Right atrium auricular region (tissue), 2 donors: ENCODE data around the gene ASB4. TPM values are rescaled to one million over a fixed set of nuclear protein-coding genes. Genes with fewer than 3 reads are reported as not detected.

Source experiments
- DNase-seq: peaks from one replicate; pipeline ENCODE4 v3.0.0-alpha.2; 2019; ENCODE audit warnings: low spot score
- H3K27ac ChIP-seq, 2 donors: fragments of 200-600 bp; sonication (generic); 1 replicate in 1 of 2; 2 replicates in 1 of 2; pipeline ENCODE4 v1.5.1; 2016 to 2019
- H3K27me3 ChIP-seq, 2 donors: fragments of 200-600 bp; sonication (generic); one replicate each; pipeline versions ENCODE4 v1.5.1 to v1.6.0; 2017 to 2019
- H3K36me3 ChIP-seq: fragments of 200-600 bp; sonication (generic); one replicate; pipeline ENCODE4 v1.5.1; 2016
- H3K4me1 ChIP-seq, 2 donors: fragments of 200-600 bp; sonication (generic); one replicate each; pipeline versions ENCODE4 v1.5.1 to v1.6.0; 2017 to 2019
- H3K4me3 ChIP-seq, 2 donors: fragments of 200-600 bp; sonication (generic); 1 replicate in 1 of 2; 2 replicates in 1 of 2; pipeline ENCODE4 v1.5.1; 2017 to 2019; ENCODE audit warnings: mild to moderate bottlenecking in 1 of 2, moderate library complexity in 1 of 2
- H3K9me3 ChIP-seq, 2 donors: fragments of 200-600 bp; sonication (generic); one replicate each; pipeline ENCODE4 v1.5.1; 2019
- CTCF ChIP-seq, 2 donors: fragments of 200-600 bp; sonication (generic); IDR thresholded peaks; one replicate each; pipeline ENCODE4 v1.5.1; 2019; ENCODE audit warnings: antibody characterized with exemption in 2 of 2
- total RNA-seq, 2 donors: library from RNA; depleted of rRNA; stranded (reverse); fragments of >200 nt; gene quantifications; one replicate each; pipeline ENCODE4 v1.1.0, GENCODE V29; 2016

Gene ASB4
- total RNA-seq, 2 donors from 2014 or later: 1.5 to 4.6 TPM

- H3K4me1 ChIP-seq: peaks cover 0 to 30% of the 10 kb centered on the region in 2 donors
- H3K4me3 ChIP-seq: no peak overlapping the region
- no peak for DNase-seq
- TF ChIP-seq CTCF (IDR thresholded peaks at IDR 0.05): no peak
- no peaks in the 10 kb centered on the region for H3K27me3 ChIP-seq
- H3K36me3 ChIP-seq: no peaks in the 10 kb centered on the region
- H3K9me3 ChIP-seq: no peaks in the 10 kb centered on the region
- H3K27ac ChIP-seq: no peak overlapping the region
These were observed 57.6 kb downstream of the ASB4 start for GRCh38 chr7:95543312-95543711.

GRCh38 chr7:95544171-95544570, 58.4 kb downstream of the ASB4 start:
- Histone ChIP-seq H3K4me3 (no peak overlapping the region), H3K27me3 (no peaks in the 10 kb centered on the region), H3K27ac (peak overlapping the region in 1 of 2 donors; percentile 98), H3K36me3 (no peaks in the 10 kb centered on the region), H3K9me3 (no peaks in the 10 kb centered on the region), H3K4me1 (peaks cover 0 to 39% of the 10 kb centered on the region in 2 donors)
- no peak for TF ChIP-seq CTCF (IDR thresholded peaks at IDR 0.05)
- DNase-seq: no peak

- peak overlapping the region; percentile 61 to 98 for H3K27ac ChIP-seq
These were observed 59.4 kb downstream of the ASB4 start for GRCh38 chr7:95545007-95545615.

GRCh38 chr7:95545673-95546072, 59.9 kb downstream of the ASB4 start:
- H3K4me1 ChIP-seq: peaks cover 0 to 51% of the 10 kb centered on the region in 2 donors
- H3K9me3 ChIP-seq: no peaks in the 10 kb centered on the region
- no peaks in the 10 kb centered on the region for H3K36me3 ChIP-seq
- H3K27me3 ChIP-seq: no peaks in the 10 kb centered on the region
- H3K27ac ChIP-seq: peak overlapping the region; percentile 61 to 98
- no peak for DNase-seq
- TF ChIP-seq CTCF (IDR thresholded peaks at IDR 0.05): no peak
- H3K4me3 ChIP-seq: peak overlapping the region in 1 of 2 donors; percentile 27

More at GRCh38 chr7:95545007-95545615, 59.4 kb downstream of the ASB4 start:
- Histone ChIP-seq H3K36me3 (no peaks in the 10 kb centered on the region), H3K27me3 (no peaks in the 10 kb centered on the region), H3K4me1 (peaks cover 0 to 46% of the 10 kb centered on the region in 2 donors), H3K9me3 (no peaks in the 10 kb centered on the region), H3K4me3 (peak overlapping the region; percentile 20 to 27)
- peak; percentile 58 to 82 for TF ChIP-seq CTCF (IDR thresholded peaks at IDR 0.05)
- no peak for DNase-seq

- no peak for TF ChIP-seq CTCF (IDR thresholded peaks at IDR 0.05)
- Histone ChIP-seq H3K4me3 (no peak overlapping the region), H3K27me3 (no peaks in the 10 kb centered on the region), H3K4me1 (peaks cover 0 to 60% of the 10 kb centered on the region in 2 donors), H3K36me3 (no peaks in the 10 kb centered on the region), H3K9me3 (no peaks in the 10 kb centered on the region), H3K27ac (peak overlapping the region; percentile 57 to 98)
- DNase-seq: no peak
These were observed 60.9 kb downstream of the ASB4 start for GRCh38 chr7:95546647-95547046.
